Renal cortex interstitium (tissue), 11 donors: ENCODE measurements around the gene CCDC192. TPM values are rescaled to one million over a fixed set of nuclear protein-coding genes. Genes with fewer than 3 reads are reported as not detected.

Experiments used
- DNase-seq, 11 donors: peaks; one replicate each; pipeline ENCODE4 v3.0.0-alpha.2; 2013; ENCODE audit warnings: low read depth in 9 of 11, low spot score in 4 of 11; ENCODE audit errors: extremely low read depth in 1 of 11
- polyA plus RNA-seq, 3 donors: library from polyadenylated mRNA; unstranded; fragments of 120-200 nt; gene quantifications; one replicate each; pipeline ENCODE4 v1.2.1, GENCODE V29; 2013; ENCODE audit not compliant: insufficient read length in 3 of 3

The CCDC192 gene
- polyA plus RNA-seq, 3 donors = 0.93 to 1.3 (median 1.1) TPM

- no peak for DNase-seq
These were observed 255.3 kb downstream of the CCDC192 start for GRCh38 chr5:127958421-127959011.

- DNase-seq = peak in 8 of 11 donors; percentile 24 to 56 (median 41)
These were observed 256.1 kb downstream of the CCDC192 start for GRCh38 chr5:127959152-127959764.

- DNase-seq = no peak
These were observed 257.1 kb downstream of the CCDC192 start for GRCh38 chr5:127960270-127960691.

GRCh38 chr5:127961006-127961762 lies 258.0 kb downstream of the CCDC192 start:
- DNase-seq = no peak

GRCh38 chr5:127961763-127962145 lies 258.6 kb downstream of the CCDC192 start:
- DNase-seq = no peak

GRCh38 chr5:127962491-127962890 lies 259.3 kb downstream of the CCDC192 start:
- no peak for DNase-seq

GRCh38 chr5:127963233-127963632 lies 260.0 kb downstream of the CCDC192 start:
- DNase-seq = no peak

- no peak for DNase-seq
These were observed 260.7 kb downstream of the CCDC192 start for GRCh38 chr5:127963931-127964330.

- no peak for DNase-seq
These were observed 264.3 kb downstream of the CCDC192 start for GRCh38 chr5:127967323-127967982.

- no peak for DNase-seq
These were observed 264.9 kb downstream of the CCDC192 start for GRCh38 chr5:127967983-127968592.

- DNase-seq = no peak
These were observed 265.8 kb downstream of the CCDC192 start for GRCh38 chr5:127969002-127969401.

- DNase-seq = no peak
These were observed 266.5 kb downstream of the CCDC192 start for GRCh38 chr5:127969651-127970050.

- DNase-seq = no peak
These were observed 266.9 kb downstream of the CCDC192 start for GRCh38 chr5:127970081-127970480.

- no peak for DNase-seq
These were observed 267.7 kb downstream of the CCDC192 start for GRCh38 chr5:127970854-127971425.

GRCh38 chr5:127975961-127976360 lies 272.8 kb downstream of the CCDC192 start:
- no peak for DNase-seq

GRCh38 chr5:127976525-127976924 lies 273.3 kb downstream of the CCDC192 start:
- DNase-seq = no peak

- DNase-seq = no peak
These were observed 274.0 kb downstream of the CCDC192 start for GRCh38 chr5:127976991-127977717.

- DNase-seq = no peak
These were observed 275.6 kb downstream of the CCDC192 start for GRCh38 chr5:127978738-127979300.
